Common myeloid progenitor, CD34-positive (primary cell): ENCODE results near the gene SCAANT1.

Experiments used
- CTCF ChIA-PET: fragments of 350-600 bp; sonication (Branson Sonifier 250); formaldehyde crosslinking; loops from one replicate; lab custom pipeline; 2021; ENCODE audit warnings: antibody characterized with exemption; lab: Charles Lee
- POLR2A ChIA-PET: fragments of 350-600 bp; sonication (Branson Sonifier 250); formaldehyde crosslinking; loops from one replicate; lab custom pipeline; 2021; ENCODE audit warnings: antibody characterized with exemption; lab: Charles Lee
- DNase-seq, 3 donors: peaks; one replicate each; pipeline versions ENCODE4 v3.0.0 to v3.0.0-alpha.2; 2013
- H3K27ac ChIP-seq, 2 experiments: 1 replicate in 1 of 2; 2 replicates in 1 of 2; pipeline ENCODE4 v1.7.0; 2013; ENCODE audit warnings: inconsistent platforms in 2 of 2, low read length in 2 of 2, mild to moderate bottlenecking in 2 of 2, low read depth in 1 of 2, moderate library complexity in 1 of 2; ENCODE audit not compliant: severe bottlenecking in 2 of 2, insufficient read depth in 1 of 2, poor library complexity in 1 of 2
- H3K27me3 ChIP-seq, 5 experiments: replicated peaks in 2 of 5; 1 replicate in 3 of 5; 2 replicates in 2 of 5; pipeline versions ENCODE4 v1.6.1 to v1.7.0; 2013; ENCODE audit warnings: low read length in 4 of 5, mild to moderate bottlenecking in 2 of 5, moderate library complexity in 2 of 5, inconsistent platforms in 1 of 5; ENCODE audit not compliant: insufficient read depth in 5 of 5, control insufficient read depth in 4 of 5
- H3K36me3 ChIP-seq, 4 experiments: 1 replicate in 2 of 4; 2 replicates in 2 of 4; pipeline versions ENCODE4 v1.6.1 to v1.7.0; 2013; ENCODE audit warnings: low read length in 3 of 4, control low read depth in 1 of 4, mild to moderate bottlenecking in 1 of 4; ENCODE audit not compliant: control insufficient read depth in 4 of 4, insufficient read depth in 4 of 4
- H3K4me1 ChIP-seq, 4 experiments: 1 replicate in 3 of 4; 2 replicates in 1 of 4; pipeline versions ENCODE4 v1.6.1 to v1.7.1; 2013; ENCODE audit warnings: low read length in 3 of 4, mild to moderate bottlenecking in 3 of 4, control low read depth in 1 of 4, inconsistent platforms in 1 of 4, moderate library complexity in 1 of 4; ENCODE audit not compliant: control insufficient read depth in 4 of 4, insufficient read depth in 4 of 4; ENCODE audit errors: control extremely low read depth in 1 of 4
- H3K4me3 ChIP-seq, 7 experiments: 1 replicate in 4 of 7; 2 replicates in 3 of 7; pipeline versions ENCODE4 v1.5.1 to v1.7.0; 2013; ENCODE audit warnings: mild to moderate bottlenecking in 7 of 7, low read length in 6 of 7, moderate library complexity in 6 of 7, inconsistent platforms in 2 of 7, low read depth in 2 of 7, control low read depth in 1 of 7; ENCODE audit not compliant: insufficient read depth in 4 of 7, control insufficient read depth in 1 of 7; ENCODE audit errors: extremely low read depth in 1 of 7
- H3K9me3 ChIP-seq, 5 experiments: 1 replicate in 4 of 5; 2 replicates in 1 of 5; pipeline versions ENCODE4 v1.6.1 to v1.7.1; 2013; ENCODE audit warnings: low read length in 4 of 5, mild to moderate bottlenecking in 2 of 5, inconsistent platforms in 1 of 5, low read depth in 1 of 5, moderate library complexity in 1 of 5; ENCODE audit not compliant: control insufficient read depth in 4 of 5, insufficient read depth in 2 of 5; ENCODE audit errors: control extremely low read depth in 1 of 5
- WGBS: methylation state at CpG from one replicate; pipeline ENCODE4 v1.1.5; 2013; ENCODE audit not compliant: insufficient coverage; 5-methylcytosine and 5-hydroxymethylcytosine counted together

The SCAANT1 gene

DNA sequence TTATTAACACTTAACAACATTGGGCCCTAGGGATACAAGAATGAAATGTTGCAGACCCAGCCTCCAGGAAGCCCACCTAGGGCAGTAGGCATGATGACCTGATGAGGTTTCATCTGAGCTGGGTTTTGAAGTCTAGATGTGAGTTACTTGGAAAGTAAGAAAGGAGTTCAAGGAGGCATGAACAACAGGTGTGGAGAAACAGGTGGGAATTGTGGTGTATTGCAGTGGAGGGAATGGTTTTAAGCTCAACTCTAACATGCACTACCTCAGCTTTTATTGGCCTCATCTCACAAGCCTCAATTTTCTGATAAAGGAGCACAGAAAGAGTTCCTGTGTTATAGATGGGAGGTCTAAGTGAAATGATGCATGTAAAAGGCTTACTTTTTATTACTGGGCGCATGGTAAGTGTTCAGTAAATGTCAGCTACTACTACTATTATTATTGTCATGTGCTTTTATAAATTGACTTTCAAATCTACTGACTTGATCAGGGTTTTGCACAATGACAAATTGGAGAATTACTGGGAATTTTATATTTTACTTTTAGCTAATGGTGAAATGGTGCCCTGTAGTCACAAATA lies 19.3 kb downstream of the SCAANT1 start:
- WGBS, result no CpG with 5 or more reads among the region's 1 CpG
- POLR2A ChIA-PET, result no interaction called here
- H3K36me3 ChIP-seq, result peaks cover 0 to 15% (median 0%) of the 10 kb centered on the region in 4 experiments
- H3K4me1 ChIP-seq, result peaks cover 0 to 4% (median 0%) of the 10 kb centered on the region in 4 experiments
- no peaks in the 10 kb centered on the region for H3K9me3 ChIP-seq
- no peak overlapping the region for H3K4me3 ChIP-seq
- CTCF ChIA-PET, result no interaction called here
- no peaks in the 10 kb centered on the region for H3K27me3 ChIP-seq
- no peak for DNase-seq
- H3K27ac ChIP-seq, result no peak overlapping the region

DNA sequence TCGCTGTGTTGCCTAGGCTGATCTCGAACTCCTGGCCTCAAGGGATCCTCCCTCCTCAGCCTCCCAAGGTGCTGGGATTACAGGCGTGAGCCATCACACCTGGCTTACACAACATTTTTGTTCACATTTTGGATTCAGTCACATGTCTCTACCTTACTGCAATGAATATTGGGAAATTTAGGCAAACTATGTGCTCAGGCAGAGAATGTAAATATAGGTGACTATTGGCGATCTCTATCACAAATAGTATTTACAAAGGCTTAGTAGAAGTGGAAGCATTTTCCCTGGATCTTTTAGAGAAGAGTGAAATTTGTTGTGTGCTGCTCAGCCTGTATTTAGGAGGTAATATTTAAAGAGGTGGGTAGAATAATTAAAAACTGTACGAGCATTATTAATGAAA lies 20.7 kb downstream of the SCAANT1 start:
- no peak overlapping the region for H3K27ac ChIP-seq
- DNase-seq, result no peak
- no peak overlapping the region for H3K4me3 ChIP-seq
- H3K36me3 ChIP-seq, result peaks cover 0 to 15% (median 0%) of the 10 kb centered on the region in 4 experiments
- no peaks in the 10 kb centered on the region for H3K9me3 ChIP-seq
- no peaks in the 10 kb centered on the region for H3K27me3 ChIP-seq
- H3K4me1 ChIP-seq, result peaks cover 0 to 4% (median 0%) of the 10 kb centered on the region in 4 experiments
- 100% methylated on average over 4 of the region's 5 CpGs for WGBS
- ChIA-PET POLR2A (no interaction called here), CTCF (no interaction called here)

DNA sequence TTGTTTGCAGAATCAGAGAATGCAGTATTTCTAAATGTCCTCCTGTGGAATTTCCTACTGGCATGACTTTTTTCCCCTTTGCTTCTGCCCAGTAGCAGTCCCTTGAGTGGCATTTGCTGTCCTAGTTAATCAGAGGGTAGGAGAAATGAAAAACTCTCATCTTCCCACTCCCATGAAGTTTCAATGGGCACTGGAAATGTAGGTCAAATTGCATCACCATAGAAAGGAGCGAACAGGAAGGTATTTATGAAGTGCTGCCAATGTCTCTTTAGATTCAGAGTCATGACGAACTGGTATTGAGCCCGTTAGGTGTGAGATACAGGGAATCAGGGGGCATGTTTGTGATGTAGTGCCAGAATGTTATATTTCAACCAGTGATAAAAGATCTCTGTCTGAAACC lies 25.3 kb downstream of the SCAANT1 start:
- Histone ChIP-seq H3K27ac (no peak overlapping the region), H3K27me3 (no peaks in the 10 kb centered on the region), H3K4me3 (no peak overlapping the region), H3K36me3 (peaks cover 0 to 9% (median 0%) of the 10 kb centered on the region in 4 experiments), H3K4me1 (no peaks in the 10 kb centered on the region), H3K9me3 (no peaks in the 10 kb centered on the region)
- POLR2A ChIA-PET, result no interaction called here
- WGBS, result 91% methylated on average over 3 of the region's 3 CpGs
- CTCF ChIA-PET, result no interaction called here
- no peak for DNase-seq

DNA sequence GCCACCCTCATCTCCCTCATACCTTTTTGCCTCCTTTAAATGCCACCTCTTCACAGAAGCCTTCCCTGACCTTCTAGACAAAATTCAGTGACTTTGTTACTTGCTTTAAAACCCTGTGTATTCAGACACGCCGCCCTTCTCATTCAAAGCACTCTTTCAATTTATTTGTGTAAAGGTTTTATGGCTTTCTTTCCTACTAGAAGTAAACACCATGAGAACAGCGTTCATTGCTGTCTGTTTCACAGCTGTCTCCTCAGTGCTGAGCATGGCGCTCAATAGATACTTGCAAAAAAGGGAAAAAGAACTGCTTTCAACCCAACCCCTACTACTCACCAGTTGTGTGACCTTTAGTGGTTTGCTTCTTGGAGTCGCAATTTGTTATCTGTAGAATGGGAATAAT lies 31.5 kb downstream of the SCAANT1 start:
- CTCF ChIA-PET, result no interaction called here
- WGBS, result no CpG with 5 or more reads among the region's 5 CpGs
- H3K36me3 ChIP-seq, result peaks cover 0 to 10% (median 0%) of the 10 kb centered on the region in 4 experiments

DNA sequence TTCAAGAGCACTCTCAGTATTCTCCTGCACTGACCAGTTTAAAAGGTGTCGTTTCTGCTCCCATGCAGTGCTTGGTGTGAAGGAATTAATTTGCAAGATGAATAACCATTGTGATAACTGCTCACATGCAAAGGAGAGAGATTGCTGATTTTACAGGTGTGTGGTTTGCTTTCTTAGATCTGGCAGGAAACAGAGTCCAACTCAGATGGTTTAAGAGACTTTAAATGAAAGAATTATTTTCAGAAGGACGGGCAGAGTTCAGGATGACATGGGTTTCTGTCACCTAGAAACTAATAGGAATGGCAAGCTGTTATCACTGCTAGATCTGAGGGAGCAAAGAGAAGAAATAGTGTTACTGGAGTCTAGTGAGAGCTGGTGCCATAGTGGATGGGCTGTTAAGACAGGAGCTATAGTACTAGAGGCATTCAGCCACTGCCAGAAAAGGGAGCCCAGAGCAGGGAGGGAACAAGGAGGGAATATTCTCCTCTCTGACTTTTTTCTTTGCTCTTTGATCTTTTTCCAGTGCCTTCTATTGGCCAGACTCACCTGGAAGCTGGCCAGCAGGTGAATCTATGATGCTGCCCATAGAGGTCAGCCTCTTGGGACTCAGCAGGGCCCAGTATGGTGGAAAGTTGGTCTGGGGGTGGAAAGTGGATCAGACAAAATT lies 33.7 kb downstream of the SCAANT1 start:
- 89% methylated on average over 2 of the region's 2 CpGs for WGBS
- H3K27me3 ChIP-seq, result no peaks in the 10 kb centered on the region
- ChIA-PET POLR2A (no interaction called here), CTCF (interaction anchor here (1.7 kb wide), 1 partner anchor 11 kb away, joined by 5 read pairs; no protein-coding TSS in a partner anchor)
- no peaks in the 10 kb centered on the region for H3K9me3 ChIP-seq
- H3K36me3 ChIP-seq, result peaks cover 0 to 10% (median 0%) of the 10 kb centered on the region in 4 experiments
- no peak for DNase-seq
- H3K4me3 ChIP-seq, result no peak overlapping the region
- no peak overlapping the region for H3K27ac ChIP-seq
- H3K4me1 ChIP-seq, result peaks cover 0 to 8% (median 0%) of the 10 kb centered on the region in 4 experiments

More for the DNA sequence above, 31.5 kb downstream of the SCAANT1 start:
- H3K9me3 ChIP-seq, result no peaks in the 10 kb centered on the region
- no peak overlapping the region for H3K27ac ChIP-seq
- POLR2A ChIA-PET, result no interaction called here
- H3K4me1 ChIP-seq, result peaks cover 0 to 5% (median 0%) of the 10 kb centered on the region in 4 experiments
- H3K4me3 ChIP-seq, result no peak overlapping the region
- H3K27me3 ChIP-seq, result no peaks in the 10 kb centered on the region
- DNase-seq, result no peak

DNA sequence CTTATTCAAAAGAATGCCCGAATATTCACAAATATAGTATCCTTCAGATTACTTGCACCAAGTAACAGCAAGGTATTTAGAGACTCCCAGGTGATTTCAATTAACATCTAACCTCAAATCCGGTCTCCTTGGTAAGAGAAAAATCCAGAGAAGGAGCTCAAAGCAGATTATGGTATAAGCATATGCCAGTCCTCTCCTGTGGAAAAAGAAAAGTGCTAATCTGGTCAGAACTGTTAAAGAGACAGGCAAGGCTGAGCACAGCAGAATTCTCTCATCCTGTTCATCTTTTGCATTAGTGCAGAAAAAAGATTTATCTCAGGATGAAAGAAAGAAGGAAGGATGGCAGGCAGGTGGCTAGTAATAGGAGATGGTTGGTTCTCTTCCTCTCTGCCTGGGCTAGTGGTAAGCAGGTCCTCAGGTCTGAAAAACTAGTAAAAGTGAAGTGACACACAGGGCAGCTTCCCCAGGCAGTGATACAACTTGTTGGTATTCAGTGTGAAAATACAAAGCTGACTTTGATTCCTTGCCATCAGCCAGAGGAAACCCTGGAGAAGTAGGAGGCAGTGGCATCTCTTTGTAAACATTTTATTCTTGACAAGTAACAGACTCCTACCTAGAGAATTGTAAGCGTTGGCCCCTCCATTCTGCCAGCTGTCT lies 34.3 kb downstream of the SCAANT1 start:
- Histone ChIP-seq H3K4me3 (no peak overlapping the region), H3K27ac (no peak overlapping the region), H3K36me3 (peaks cover 0 to 14% (median 0%) of the 10 kb centered on the region in 4 experiments), H3K9me3 (no peaks in the 10 kb centered on the region), H3K27me3 (no peaks in the 10 kb centered on the region), H3K4me1 (peaks cover 0 to 8% (median 0%) of the 10 kb centered on the region in 4 experiments)
- POLR2A ChIA-PET, result interaction anchor here (1.0 kb wide), 1 partner anchor 10 kb away, joined by 3 read pairs; no protein-coding TSS in a partner anchor
- WGBS, result 100% methylated on average over 2 of the region's 3 CpGs
- no peak for DNase-seq
- CTCF ChIA-PET, result interaction anchor here (1.2 to 1.7 kb wide), 2 partner anchors 10 to 11 kb away, joined by 4 to 5 read pairs; no protein-coding TSS in a partner anchor
